HG03045 (cell line): ENCODE data around the gene ARHGAP44.

Experiments used
- ATAC-seq: cut with Tn5 transposase; IDR thresholded peaks from one replicate; pipeline ENCODE4 v1.9.1; 2021; ENCODE audit warnings: mild to moderate bottlenecking, moderate library complexity; ENCODE audit not compliant: unreplicated experiment

The ARHGAP44 gene

GRCh38 chr17:13016881-13017654 lies 227.8 kb downstream of the ARHGAP44 start:
- ATAC-seq = peak; percentile 7

DNA sequence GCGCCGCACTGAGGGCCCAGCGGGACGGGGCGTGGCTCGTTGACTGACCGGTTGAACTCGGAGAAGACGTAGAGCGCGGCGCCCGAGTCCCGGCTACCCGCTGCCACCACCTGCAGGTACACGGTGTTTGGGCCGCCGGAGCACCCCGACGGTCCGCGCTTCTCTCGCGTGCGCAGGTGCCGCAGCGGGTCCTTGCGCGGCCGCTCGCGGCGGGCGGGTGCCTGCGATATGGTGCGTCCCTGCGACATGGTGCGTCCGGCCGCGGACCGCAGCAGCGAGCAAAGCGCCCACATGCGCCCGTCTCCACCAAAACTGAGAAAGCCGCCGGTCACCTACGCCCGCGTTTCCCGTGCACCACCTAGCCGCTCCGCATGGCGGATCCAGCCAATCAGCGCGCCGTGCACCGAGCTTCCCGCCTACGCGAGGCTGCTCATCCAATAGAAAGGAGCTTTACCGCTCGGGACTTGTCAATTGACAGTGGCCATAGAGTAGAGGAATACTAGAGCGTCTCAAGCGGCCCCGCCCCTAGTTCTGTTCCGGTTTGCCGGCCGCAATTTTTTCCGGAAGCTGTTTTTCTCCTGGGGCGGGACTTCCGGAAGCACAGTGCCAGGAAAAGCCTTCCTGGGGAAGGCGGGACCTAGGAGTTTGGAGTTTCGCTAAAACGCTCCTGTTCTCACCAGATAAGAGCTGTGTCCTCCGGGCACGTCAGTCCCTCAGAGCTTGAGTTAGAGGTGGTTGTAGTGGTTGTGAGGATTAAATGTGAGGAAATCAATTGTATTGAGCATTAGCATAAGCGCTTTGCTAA lies 228.6 kb downstream of the ARHGAP44 start, which contains the start of gene ELAC2:
TSS of gene ELAC2 (minus strand) at position 373 of the 805 bp plus-strand sequence. CDS start at position 293, 80 bp downstream.
- ATAC-seq = peak; percentile 99

- ATAC-seq = no peak
Measured at GRCh38 chr17:13024016-13024415, 234.7 kb downstream of the ARHGAP44 start.

GRCh38 chr17:13024526-13025257 lies 235.4 kb downstream of the ARHGAP44 start:
- no peak for ATAC-seq

DNA sequence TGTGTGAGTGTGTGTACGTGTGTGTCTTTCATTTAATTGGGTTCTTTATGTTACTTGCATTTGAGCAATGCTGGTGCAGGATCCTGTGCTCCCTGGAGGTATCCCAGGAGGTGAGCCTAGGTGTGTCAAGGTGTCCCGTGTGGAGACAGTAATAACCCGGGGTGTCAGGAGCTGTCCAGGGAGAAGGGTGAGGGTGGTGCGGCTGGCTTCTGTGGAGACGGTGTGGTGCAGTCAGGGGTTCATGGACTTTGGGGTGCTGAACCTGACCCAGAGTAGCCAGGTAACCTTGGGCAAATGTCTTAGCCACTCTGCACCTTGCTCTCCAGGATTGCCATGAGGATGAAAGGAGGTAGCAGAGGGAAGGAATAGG lies 235.9 kb downstream of the ARHGAP44 start:
- no peak for ATAC-seq

- ATAC-seq = no peak
Measured at GRCh38 chr17:13025687-13026086, 236.4 kb downstream of the ARHGAP44 start.

- ATAC-seq = no peak
Measured at GRCh38 chr17:13027246-13027645, 237.9 kb downstream of the ARHGAP44 start.

GRCh38 chr17:13029340-13029739 lies 240.0 kb downstream of the ARHGAP44 start:
- no peak for ATAC-seq

DNA sequence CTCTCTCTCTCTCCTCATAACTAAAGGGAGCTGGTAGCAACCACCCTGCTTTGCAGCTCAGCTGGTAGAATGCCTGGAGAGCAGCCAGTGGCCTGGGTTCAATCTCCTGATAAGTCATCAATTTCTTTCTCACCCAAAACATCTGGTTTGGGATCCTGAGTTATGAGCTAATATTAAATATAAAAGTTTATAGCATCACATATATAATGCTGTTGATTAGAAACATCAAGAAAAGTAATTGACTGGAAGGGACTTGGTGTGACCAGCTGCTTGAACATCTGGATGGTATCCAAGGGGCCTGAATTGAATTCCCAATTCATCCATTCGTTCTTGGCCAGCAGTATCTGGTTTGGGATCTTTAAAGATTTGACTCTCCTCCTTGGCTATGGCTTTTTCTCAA lies 240.8 kb downstream of the ARHGAP44 start:
- no peak for ATAC-seq

- ATAC-seq = no peak
Measured at GRCh38 chr17:13030459-13031300, 241.4 kb downstream of the ARHGAP44 start.

DNA sequence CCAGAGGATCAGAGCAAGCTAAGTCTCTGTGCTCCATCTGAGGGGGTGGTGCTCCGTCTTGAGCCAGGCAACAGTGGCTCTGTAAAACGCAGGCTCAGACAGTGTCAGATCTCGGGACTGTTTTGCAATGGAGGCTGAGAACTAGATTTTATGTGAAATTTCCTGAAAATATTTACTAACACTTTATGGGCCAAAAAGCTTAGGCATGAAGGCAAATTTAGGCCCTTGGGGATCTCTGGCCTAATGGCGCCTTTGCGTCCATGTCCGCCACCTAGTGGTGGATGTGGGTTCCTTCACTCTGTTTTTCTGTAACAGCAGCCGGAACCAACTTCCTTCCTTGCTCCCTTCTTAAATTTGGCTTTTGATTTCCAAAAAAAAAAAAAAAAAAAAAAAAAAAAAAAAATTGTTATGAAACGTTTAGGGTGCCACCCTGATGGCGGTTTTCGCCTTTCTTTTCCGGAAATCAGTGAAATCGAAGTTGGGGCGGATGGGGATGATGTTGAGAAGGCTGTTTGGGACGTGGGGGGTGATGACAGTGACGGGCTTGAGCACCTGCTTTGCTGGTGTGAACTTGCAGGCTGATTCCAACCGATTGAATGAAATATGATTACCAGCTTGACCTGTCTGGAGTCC lies 242.5 kb downstream of the ARHGAP44 start:
- no peak for ATAC-seq

DNA sequence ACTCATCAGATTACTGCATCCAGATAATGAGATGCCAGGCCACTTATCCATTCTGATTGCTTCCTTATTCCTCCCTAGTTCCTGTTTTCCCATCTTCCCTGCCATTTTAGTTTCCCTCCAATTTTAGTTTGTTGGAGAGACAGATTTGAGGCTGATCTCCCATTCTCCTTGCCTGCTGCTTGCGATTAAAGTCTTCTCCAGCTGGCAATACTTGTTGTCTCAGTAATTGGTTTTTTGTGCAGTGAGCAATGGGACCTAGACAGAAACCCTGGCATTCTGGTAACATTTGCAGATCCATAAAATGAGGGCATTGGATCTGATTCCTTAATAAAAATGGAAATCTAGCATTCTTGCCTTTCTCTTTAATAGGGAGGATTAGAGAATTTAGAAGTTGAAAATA lies 246.1 kb downstream of the ARHGAP44 start:
- ATAC-seq = no peak

- no peak for ATAC-seq
Measured at GRCh38 chr17:13036751-13037150, 247.5 kb downstream of the ARHGAP44 start.

- no peak for ATAC-seq
Measured at GRCh38 chr17:13038931-13039665, 249.8 kb downstream of the ARHGAP44 start.
